K562 (cell line): Measurements from ENCODE around the gene USP16. TPM values are rescaled to one million over a fixed set of nuclear protein-coding genes. Genes with fewer than 3 reads are reported as not detected.

Source experiments
- ATAC-seq: fragments of 200-7000 bp; cut with Tn5 transposase; 3 replicates; pipeline ENCODE4 v1.9.1; 2020; ENCODE audit warnings: moderate library complexity
- BruUV-seq: library from RNA; stranded (reverse); fragments of 400-500 nt; replicated peaks from 2 replicates; lab custom pipeline; 2021; lab: Mats Ljungman, UMichigan
- CTCF ChIA-PET: fragments of 300-600 bp; formaldehyde crosslinking; extraction: SDS; loops from one replicate; lab custom pipeline; 2021; ENCODE audit warnings: low intra/inter-chr PET ratio; lab: Yijun Ruan, JAX
- POLR2A ChIA-PET: fragments of 300-600, 350-650 bp; sonication (Branson Sonifier 250); formaldehyde crosslinking; extraction: SDS; loops from one replicate; lab custom pipeline; 2021; ENCODE audit warnings: antibody characterized with exemption, inconsistent platforms; lab: Yijun Ruan, JAX
- DNase-seq, 4 experiments: peaks; one replicate each; pipeline versions ENCODE4 v3.0.0 to v3.0.0-alpha.2; 2011 to 2018; ENCODE audit warnings: low spot score in 3 of 4, mixed read lengths in 3 of 4; ENCODE audit errors: extremely low read depth in 1 of 4
- FAIRE-seq: peaks from 2 replicates; lab custom pipeline; 2011; peaks lifted over from hg19 to GRCh38; lab: Jason Lieb, UNC
- H2AFZ ChIP-seq: 2 replicates; pipeline ENCODE4 v1.6.0; 2011; ENCODE audit warnings: low read depth, low read length, control low read depth, inconsistent platforms
- H3K27ac ChIP-seq: fragments of 200-600 bp; 3 replicates; pipeline ENCODE4 v1.8.0; 2011; ENCODE audit warnings: low read depth, mild to moderate bottlenecking, control low read depth, inconsistent platforms, low read length, moderate library complexity, mixed read lengths; ENCODE audit errors: extremely low read depth
- H3K27me3 ChIP-seq, 2 experiments: fragments of 300-600 bp in 1 of 2; 2 replicates in 1 of 2; 3 replicates in 1 of 2; pipeline versions ENCODE4 v1.6.0 to v1.8.0; 2011; ENCODE audit warnings: inconsistent platforms in 2 of 2, low read length in 2 of 2, mild to moderate bottlenecking in 1 of 2, mixed read lengths in 1 of 2, moderate library complexity in 1 of 2; ENCODE audit not compliant: control insufficient read depth in 2 of 2, insufficient read depth in 2 of 2
- H3K36me3 ChIP-seq: fragments of 300-600 bp; 3 replicates; pipeline ENCODE4 v1.8.0; 2011; ENCODE audit warnings: mild to moderate bottlenecking, low read length, inconsistent platforms; ENCODE audit not compliant: control insufficient read depth, insufficient read depth
- H3K4me1 ChIP-seq, 2 experiments: fragments of 200-600 bp in 1 of 2; replicated peaks in 1 of 2; 2 replicates in 1 of 2; 3 replicates in 1 of 2; pipeline versions ENCODE4 v1.5.1 to v1.8.0; 2011; ENCODE audit warnings: inconsistent platforms in 2 of 2, low read length in 2 of 2, mild to moderate bottlenecking in 1 of 2, mixed read lengths in 1 of 2, moderate library complexity in 1 of 2; ENCODE audit not compliant: control insufficient read depth in 2 of 2, insufficient read depth in 2 of 2
- H3K4me2 ChIP-seq: 2 replicates; pipeline ENCODE4 v1.6.1; 2011; ENCODE audit warnings: low read length, control low read depth, inconsistent platforms, mixed read lengths; ENCODE audit not compliant: insufficient read depth
- H3K4me3 ChIP-seq: fragments of 200-600 bp; sonication (generic), shearing (Covaris generic); 2 replicates; pipeline ENCODE4 v1.5.1; 2016; ENCODE audit warnings: control low read depth, inconsistent platforms
- H3K79me2 ChIP-seq: fragments of 200-600 bp; 3 replicates; pipeline ENCODE4 v1.8.0; 2011; ENCODE audit warnings: low read length, inconsistent platforms; ENCODE audit not compliant: control insufficient read depth, insufficient read depth
- H3K9ac ChIP-seq, 2 experiments: 2 replicates each; pipeline versions ENCODE4 v1.6.0 to v1.6.1; 2011; ENCODE audit warnings: low read depth in 2 of 2, low read length in 2 of 2, control low read depth in 1 of 2, inconsistent platforms in 1 of 2, mild to moderate bottlenecking in 1 of 2, mixed read lengths in 1 of 2; ENCODE audit not compliant: insufficient read depth in 1 of 2
- H3K9me1 ChIP-seq: one replicate; pipeline ENCODE4 v1.6.0; 2011; ENCODE audit warnings: inconsistent platforms, mild to moderate bottlenecking, low read length, moderate library complexity; ENCODE audit not compliant: control insufficient read depth, insufficient read depth
- H3K9me3 ChIP-seq: replicated peaks from 2 replicates; pipeline ENCODE4 v1.5.1; 2011; ENCODE audit warnings: low read depth, low read length, inconsistent platforms; ENCODE audit not compliant: control insufficient read depth, insufficient read depth
- H4K20me1 ChIP-seq: replicated peaks from 2 replicates; pipeline ENCODE4 v1.6.1; 2011; ENCODE audit warnings: low read length, inconsistent platforms, mixed read lengths; ENCODE audit not compliant: control insufficient read depth, insufficient read depth
- FOXO4 ChIP-seq: fragments of 450-650 bp; formaldehyde crosslinking; IDR thresholded peaks from 2 replicates; pipeline ENCODE4 v1.4.0; 2020; ENCODE audit warnings: mild to moderate bottlenecking, moderate library complexity
- IFI16 ChIP-seq: fragments of 250-450 bp; sonication (Bioruptor Pico); IDR thresholded peaks from 2 replicates; pipeline ENCODE4 v2.1.2; 2022; ENCODE audit warnings: mild to moderate bottlenecking, inconsistent platforms
- JUNB ChIP-seq: fragments of 450-650 bp; formaldehyde crosslinking; conservative IDR thresholded peaks from 2 replicates; pipeline ENCODE4 v1.4.0; 2020; ENCODE audit warnings: mild to moderate bottlenecking
- KAT2B ChIP-seq: IDR thresholded peaks from one replicate; pipeline ENCODE4 v1.6.1; 2012; ENCODE audit warnings: low read depth, mild to moderate bottlenecking, control low read depth, inconsistent platforms, low read length, moderate library complexity
- KLF16 ChIP-seq: IDR thresholded peaks from 2 replicates; pipeline ENCODE4 v1.6.1; 2016; ENCODE audit warnings: antibody characterized with exemption
- LARP7 ChIP-seq: fragments of 450-650 bp; IDR thresholded peaks from 2 replicates; pipeline ENCODE4 v1.6.1; 2016
- MXD1 ChIP-seq: fragments of 250-450 bp; sonication (Bioruptor Pico); IDR thresholded peaks from 2 replicates; pipeline ENCODE4 v1.8.0; 2021; ENCODE audit warnings: borderline replicate concordance, mild to moderate bottlenecking, moderate library complexity; ENCODE audit not compliant: poor library complexity, severe bottlenecking
- NR2C1 ChIP-seq, 2 experiments: fragments of 450-650 bp; IDR thresholded peaks; 2 replicates each; pipeline ENCODE4 v1.6.1; 2017; ENCODE audit warnings: mild to moderate bottlenecking in 2 of 2, antibody characterized with exemption in 1 of 2, inconsistent platforms in 1 of 2, missing compliant biosample characterization in 1 of 2, missing genetic modification characterization in 1 of 2
- RBM39 ChIP-seq: fragments of 200-400 bp; formaldehyde crosslinking; optimal IDR thresholded peaks from 2 replicates; pipeline ENCODE3; 2018; ENCODE audit warnings: low read depth, low read length
- SIX5 ChIP-seq, 2 experiments: IDR thresholded peaks; 2 replicates each; pipeline ENCODE4 v1.6.1; 2011; ENCODE audit warnings: low read length in 2 of 2, borderline replicate concordance in 1 of 2, low read depth in 1 of 2, mild to moderate bottlenecking in 1 of 2, moderate library complexity in 1 of 2; ENCODE audit not compliant: insufficient read depth in 1 of 2
- SMC3 ChIP-seq: conservative IDR thresholded peaks from 2 replicates; pipeline ENCODE4 v1.6.1; 2011; ENCODE audit warnings: low read depth, low read length, improper control_type of control experiment; ENCODE audit not compliant: insufficient read depth
- SRSF9 ChIP-seq: fragments of 200-400 bp; formaldehyde crosslinking; IDR thresholded peaks from 2 replicates; pipeline ENCODE4 v1.6.1; 2017; ENCODE audit warnings: low read depth, low read length, borderline replicate concordance
- ZEB2 ChIP-seq: fragments of 450-650 bp; IDR thresholded peaks from 2 replicates; pipeline ENCODE4 v1.6.1; 2016
- ZNF586 ChIP-seq: fragments of 450-650 bp; formaldehyde crosslinking; conservative IDR thresholded peaks from 2 replicates; pipeline ENCODE4 v1.4.0; 2020; ENCODE audit warnings: mild to moderate bottlenecking, moderate library complexity
- ZNF644 ChIP-seq: fragments of 200-800 bp; sonication (Bioruptor generic); IDR thresholded peaks from 2 replicates; pipeline ENCODE4 v1.6.1; 2016; ENCODE audit warnings: low read depth, missing genetic modification characterization, missing compliant biosample characterization
- WGBS: fragments of 100-300 bp; shearing (Covaris generic); methylation state at CpG from one replicate; pipeline ENCODE4 v1.1.6; 2016; ENCODE audit warnings: low coverage, mixed read lengths; ENCODE audit not compliant: insufficient coverage; ENCODE audit errors: missing lambda C conversion rate; 5-methylcytosine and 5-hydroxymethylcytosine counted together
- in situ Hi-C: fragments of 300-500 bp; cut with MboI; formaldehyde crosslinking; loops from 4 replicates; pipeline ENCODE4 v1.15.0; 2018; ENCODE audit warnings: inconsistent platforms, mixed read lengths
- intact Hi-C: fragments of 100-400 bp; cut with micrococcal nuclease; formaldehyde crosslinking; loops from 2 replicates; pipeline ENCODE4 v1.14.2; 2022
- polyA plus RNA-seq, 8 experiments: library from polyadenylated mRNA; depleted of rRNA in 4 of 8; stranded (reverse) in 5 of 8; unstranded in 3 of 8; fragments of >200 nt; fragmentation: Nextera tagmentation in 2 of 8; fragmentation: Illumina TruSeq in 1 of 8; extraction: Ambion mirVana in 2 of 8; extraction: Trizol in 1 of 8; gene quantifications; 2 replicates each; pipeline versions ENCODE4 v1.2.1 to v1.2.3, GENCODE V29; 2011 to 2014; ENCODE audit warnings: inconsistent platforms in 1 of 8, missing spikeins in 1 of 8
- total RNA-seq, 7 experiments: library from RNA; depleted of rRNA in 6 of 7; stranded (reverse); fragments of >200 nt in 6 of 7; fragmentation: Illumina TruSeq in 2 of 7; extraction: Trizol in 2 of 7; gene quantifications; 2 replicates each; pipeline versions ENCODE4 v1.2.1 to v1.2.3, GENCODE V29; 2011 to 2021; ENCODE audit warnings: low replicate concordance in 1 of 7
- TF ChIP-seq, protein P1 (sequence below): sonication (generic); formaldehyde crosslinking; IDR thresholded peaks from 2 replicates; pipeline ENCODE4 v1.4.0; 2020; ENCODE audit warnings: mild to moderate bottlenecking, missing genetic modification reagents
- TF ChIP-seq, protein P2 (sequence below), 2 experiments: fragments of 450-650 bp in 1 of 2; sonication (generic) in 1 of 2; formaldehyde crosslinking in 1 of 2; IDR thresholded peaks in 1 of 2; conservative IDR thresholded peaks in 1 of 2; 2 replicates each; pipeline versions ENCODE4 v1.6.1 to v1.8.1; 2016 to 2023; ENCODE audit warnings: mild to moderate bottlenecking in 2 of 2, moderate library complexity in 2 of 2, inconsistent platforms in 1 of 2, missing genetic modification reagents in 1 of 2

Gene USP16
- total and polyA plus RNA-seq, 9 of the 15 experiments (the other 6 are each of a cell fraction or from before 2014, with no cell fraction given), result 38.4 to 90.9 (median 62.8) TPM

GRCh38 chr21:28975397-28975796 is 49.1 kb upstream of the USP16 start:
- in situ Hi-C loops, result no loop called here
- CTCF ChIA-PET, result no interaction called here
- no peak for TF ChIP-seq RBM39
- TF ChIP-seq MXD1, result no peak
- no peak for TF ChIP-seq JUNB (CRISPR knock-in tag)
- TF ChIP-seq ZNF644 (tag), result no peak
- no peak for TF ChIP-seq FOXO4
- no peak for TF ChIP-seq KAT2B
- no peak for TF ChIP-seq SIX5 (IDR thresholded peaks at IDR 0.05; ENCODE audit: borderline replicate concordance in 1 of 2, insufficient read depth in 1 of 2, low read depth in 1 of 2, low read length in 2 of 2)
- TF ChIP-seq SMC3, result no peak
- no peak for TF ChIP-seq SRSF9
- TF ChIP-seq IFI16 (CRISPR knock-in tag), result no peak
- TF ChIP-seq KLF16, result no peak
- TF ChIP-seq, protein P1, sequence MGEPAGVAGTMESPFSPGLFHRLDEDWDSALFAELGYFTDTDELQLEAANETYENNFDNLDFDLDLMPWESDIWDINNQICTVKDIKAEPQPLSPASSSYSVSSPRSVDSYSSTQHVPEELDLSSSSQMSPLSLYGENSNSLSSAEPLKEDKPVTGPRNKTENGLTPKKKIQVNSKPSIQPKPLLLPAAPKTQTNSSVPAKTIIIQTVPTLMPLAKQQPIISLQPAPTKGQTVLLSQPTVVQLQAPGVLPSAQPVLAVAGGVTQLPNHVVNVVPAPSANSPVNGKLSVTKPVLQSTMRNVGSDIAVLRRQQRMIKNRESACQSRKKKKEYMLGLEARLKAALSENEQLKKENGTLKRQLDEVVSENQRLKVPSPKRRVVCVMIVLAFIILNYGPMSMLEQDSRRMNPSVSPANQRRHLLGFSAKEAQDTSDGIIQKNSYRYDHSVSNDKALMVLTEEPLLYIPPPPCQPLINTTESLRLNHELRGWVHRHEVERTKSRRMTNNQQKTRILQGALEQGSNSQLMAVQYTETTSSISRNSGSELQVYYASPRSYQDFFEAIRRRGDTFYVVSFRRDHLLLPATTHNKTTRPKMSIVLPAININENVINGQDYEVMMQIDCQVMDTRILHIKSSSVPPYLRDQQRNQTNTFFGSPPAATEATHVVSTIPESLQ (CRISPR knock-in tag), result no peak
- TF ChIP-seq ZNF586 (CRISPR knock-in tag), result no peak
- no peak for TF ChIP-seq LARP7
- TF ChIP-seq, protein P2, sequence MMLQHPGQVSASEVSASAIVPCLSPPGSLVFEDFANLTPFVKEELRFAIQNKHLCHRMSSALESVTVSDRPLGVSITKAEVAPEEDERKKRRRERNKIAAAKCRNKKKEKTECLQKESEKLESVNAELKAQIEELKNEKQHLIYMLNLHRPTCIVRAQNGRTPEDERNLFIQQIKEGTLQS (IDR thresholded peaks at IDR 0.05), result no peak
- TF ChIP-seq, protein P2 (CRISPR knock-in tag; conservative IDR thresholded peaks at IDR 0.05), result no peak
- TF ChIP-seq ZEB2, result no peak
- TF ChIP-seq NR2C1 (IDR thresholded peaks at IDR 0.05), result no peak
- TF ChIP-seq NR2C1 (tag; IDR thresholded peaks at IDR 0.05), result no peak

More at GRCh38 chr21:28975397-28975796, 49.1 kb upstream of the USP16 start:
- TSS peak; percentile 11 for BruUV-seq
- no peak overlapping the region for H3K4me3 ChIP-seq
- H3K9me1 ChIP-seq, result no peaks in the 10 kb centered on the region
- H2AFZ ChIP-seq, result no peak overlapping the region
- DNase-seq (no peak), FAIRE-seq (no peak), ATAC-seq (no peak)
- no peaks in the 10 kb centered on the region for H4K20me1 ChIP-seq
- H3K79me2 ChIP-seq, result 0 out of 3 replicates have a peak, but pooled peaks cover 4% of the 10 kb centered on the region
- H3K27me3 ChIP-seq, result no peaks in the 10 kb centered on the region
- WGBS, result 51% methylated on average over 3 of the region's 3 CpGs
- H3K36me3 ChIP-seq, result peaks cover 75% of the 10 kb centered on the region
- no peaks in the 10 kb centered on the region for H3K4me1 ChIP-seq
- H3K4me2 ChIP-seq, result no peak overlapping the region
- H3K9me3 ChIP-seq, result no peaks in the 10 kb centered on the region
- H3K9ac ChIP-seq, result no peak overlapping the region
- no peak overlapping the region for H3K27ac ChIP-seq
- intact Hi-C loops, result no loop called here
- POLR2A ChIA-PET, result interaction anchor here (0.7 to 2.2 kb wide), 6 partner anchors 9 to 640 kb away, joined by 3 to 7 read pairs (median 4); partner anchors contain the start of gene LTN1
